GM19023 (cell line): ENCODE measurements around the gene NUP107.

Experiments
- ATAC-seq: cut with Tn5 transposase; IDR thresholded peaks from one replicate; pipeline ENCODE4 v1.9.1; 2021; ENCODE audit warnings: mild to moderate bottlenecking, moderate library complexity; ENCODE audit not compliant: unreplicated experiment

NUP107 gene

GRCh38 chr12:68771223-68771925 lies 84.6 kb downstream of the NUP107 start:
- no peak for ATAC-seq

- no peak for ATAC-seq
Measured at GRCh38 chr12:68772714-68773113, 85.9 kb downstream of the NUP107 start.

GRCh38 chr12:68773582-68773981 lies 86.8 kb downstream of the NUP107 start:
- no peak for ATAC-seq

- ATAC-seq = no peak
Measured at GRCh38 chr12:68775121-68775630, 88.4 kb downstream of the NUP107 start.

GRCh38 chr12:68776976-68777610 lies 90.3 kb downstream of the NUP107 start:
- ATAC-seq = no peak

- ATAC-seq = no peak
Measured at GRCh38 chr12:68779280-68779679, 92.5 kb downstream of the NUP107 start.

- ATAC-seq = no peak
Measured at GRCh38 chr12:68780731-68781130, 94.0 kb downstream of the NUP107 start.

GRCh38 chr12:68781728-68782127 lies 95.0 kb downstream of the NUP107 start:
- no peak for ATAC-seq

GRCh38 chr12:68784015-68784414 lies 97.2 kb downstream of the NUP107 start:
- ATAC-seq = no peak

- no peak for ATAC-seq
Measured at GRCh38 chr12:68785358-68785757, 98.6 kb downstream of the NUP107 start.

- no peak for ATAC-seq
Measured at GRCh38 chr12:68785823-68786222, 99.0 kb downstream of the NUP107 start.

GRCh38 chr12:68786929-68787328 lies 100.2 kb downstream of the NUP107 start:
- no peak for ATAC-seq

- no peak for ATAC-seq
Measured at GRCh38 chr12:68788554-68789143, 101.9 kb downstream of the NUP107 start.

- no peak for ATAC-seq
Measured at GRCh38 chr12:68789144-68789878, 102.5 kb downstream of the NUP107 start.

- no peak for ATAC-seq
Measured at GRCh38 chr12:68790081-68790951, 103.5 kb downstream of the NUP107 start.

- no peak for ATAC-seq
Measured at GRCh38 chr12:68790952-68791234, 104.1 kb downstream of the NUP107 start.

GRCh38 chr12:68791897-68792481 lies 105.2 kb downstream of the NUP107 start:
- ATAC-seq = no peak

GRCh38 chr12:68792952-68793351 lies 106.2 kb downstream of the NUP107 start:
- ATAC-seq = peak; percentile 87

GRCh38 chr12:68793436-68793835 lies 106.7 kb downstream of the NUP107 start:
- ATAC-seq = no peak

- ATAC-seq = no peak
Measured at GRCh38 chr12:68793975-68794652, 107.3 kb downstream of the NUP107 start.
